ENCODE data around the gene LEMD3. TPM values are rescaled to one million over a fixed set of nuclear protein-coding genes. Genes with fewer than 3 reads are reported as not detected.

LEMD3 gene
- 10 to 100 TPM; 19.0 to 44.3 (median 26.8) TPM for polyA plus RNA-seq

- Mint-ChIP-seq H3K4me1 (peaks cover 10 to 40% of the 10 kb centered on the region in 2 donors), H3K27ac (peak within 1 kb of the TSS; percentile 97 to 100 (median 98)), H3K27me3 (ENCODE audit: low read depth in 3 of 3) (peaks cover 9 to 16% (median 12%) of the 10 kb centered on the region in 3 donors), H3K9me3 (no peaks in the 10 kb centered on the region), H3K4me3 (peak within 1 kb of the TSS; percentile 94 to 100 (median 99)), H3K36me3 (peaks cover 0 to 3% (median 0%) of the 10 kb centered on the region in 3 donors)
- DNase-seq = peak; percentile 89 to 91 (median 90)
Measured at GRCh38 chr12:65169320-65170208, at the start of gene LEMD3. Gene LEMD3 (plus strand): TSS chr12:65169583. CDS start chr12:65169597, 14 bp downstream.

- H3K9me3 Mint-ChIP-seq = no peaks in the 10 kb centered on the region
- peak within 1 kb of the TSS; percentile 8 to 65 (median 55) for H3K4me3 Mint-ChIP-seq
- peaks cover 7 to 11% of the 10 kb centered on the region in 2 donors for H3K4me1 Mint-ChIP-seq
- H3K27me3 Mint-ChIP-seq (ENCODE audit: low read depth in 3 of 3) = peaks cover 12 to 25% (median 19%) of the 10 kb centered on the region in 3 donors
- H3K27ac Mint-ChIP-seq = no peak within 1 kb of the TSS
- no peaks in the 10 kb centered on the region for H3K36me3 Mint-ChIP-seq
- DNase-seq = peak in 2 of 3 donors; percentile 4 to 6
Measured at GRCh38 chr12:65121049-65121955, 48.1 kb upstream of the LEMD3 start, which contains the start of gene WIF1. Gene WIF1 (minus strand): TSS chr12:65121305. CDS start chr12:65121191, 114 bp downstream.

GRCh38 chr12:65121956-65122469 is 47.4 kb upstream of the LEMD3 start:
- no peak overlapping the region for H3K27ac Mint-ChIP-seq
- peaks cover 12 to 23% (median 19%) of the 10 kb centered on the region in 3 donors for H3K27me3 Mint-ChIP-seq (ENCODE audit: low read depth in 3 of 3)
- DNase-seq = no peak
- peaks cover 7 to 11% of the 10 kb centered on the region in 2 donors for H3K4me1 Mint-ChIP-seq
- no peaks in the 10 kb centered on the region for H3K9me3 Mint-ChIP-seq
- H3K4me3 Mint-ChIP-seq = peak overlapping the region; percentile 6 to 59 (median 55)
- no peaks in the 10 kb centered on the region for H3K36me3 Mint-ChIP-seq

- no peak for DNase-seq
- H3K4me1 Mint-ChIP-seq = peaks cover 7 to 11% of the 10 kb centered on the region in 2 donors
- no peaks in the 10 kb centered on the region for H3K36me3 Mint-ChIP-seq
- no peak overlapping the region for H3K27ac Mint-ChIP-seq
- H3K27me3 Mint-ChIP-seq (ENCODE audit: low read depth in 3 of 3) = peaks cover 12 to 23% (median 19%) of the 10 kb centered on the region in 3 donors
- no peaks in the 10 kb centered on the region for H3K9me3 Mint-ChIP-seq
- no peak overlapping the region for H3K4me3 Mint-ChIP-seq
Measured at GRCh38 chr12:65122703-65123102, 46.7 kb upstream of the LEMD3 start.

GRCh38 chr12:65123435-65124063 is 45.8 kb upstream of the LEMD3 start:
- H3K27me3 Mint-ChIP-seq (ENCODE audit: low read depth in 3 of 3) = peaks cover 12 to 20% (median 19%) of the 10 kb centered on the region in 3 donors
- peak; percentile 5 to 19 (median 13) for DNase-seq
- H3K27ac Mint-ChIP-seq = no peak overlapping the region
- no peaks in the 10 kb centered on the region for H3K36me3 Mint-ChIP-seq
- peaks cover 7 to 11% of the 10 kb centered on the region in 2 donors for H3K4me1 Mint-ChIP-seq
- H3K9me3 Mint-ChIP-seq = no peaks in the 10 kb centered on the region
- no peak overlapping the region for H3K4me3 Mint-ChIP-seq

- H3K27ac Mint-ChIP-seq = no peak overlapping the region
Measured at GRCh38 chr12:65125247-65125646, 44.1 kb upstream of the LEMD3 start.

GRCh38 chr12:65125975-65126374 is 43.4 kb upstream of the LEMD3 start:
- Mint-ChIP-seq H3K36me3 (no peaks in the 10 kb centered on the region), H3K4me3 (no peak overlapping the region), H3K9me3 (no peaks in the 10 kb centered on the region), H3K27ac (no peak overlapping the region), H3K27me3 (ENCODE audit: low read depth in 3 of 3) (peaks cover 8 to 13% (median 12%) of the 10 kb centered on the region in 3 donors), H3K4me1 (peaks cover under 1 to 5% of the 10 kb centered on the region in 2 donors)
- no peak for DNase-seq

More at GRCh38 chr12:65125247-65125646, 44.1 kb upstream of the LEMD3 start:
- DNase-seq = no peak
- Mint-ChIP-seq H3K9me3 (no peaks in the 10 kb centered on the region), H3K36me3 (no peaks in the 10 kb centered on the region), H3K27me3 (ENCODE audit: low read depth in 3 of 3) (peaks cover 14 to 19% (median 16%) of the 10 kb centered on the region in 3 donors), H3K4me1 (peaks cover 7 to 11% of the 10 kb centered on the region in 2 donors), H3K4me3 (no peak overlapping the region)

- DNase-seq = peak in 2 of 3 donors; percentile 19 to 37
- no peak overlapping the region for H3K4me3 Mint-ChIP-seq
- peaks cover 0 to 2% of the 10 kb centered on the region in 2 donors for H3K4me1 Mint-ChIP-seq
- H3K27ac Mint-ChIP-seq = no peak overlapping the region
- H3K9me3 Mint-ChIP-seq = no peaks in the 10 kb centered on the region
- H3K36me3 Mint-ChIP-seq = no peaks in the 10 kb centered on the region
- H3K27me3 Mint-ChIP-seq (ENCODE audit: low read depth in 3 of 3) = peaks cover 8 to 13% (median 12%) of the 10 kb centered on the region in 3 donors
Measured at GRCh38 chr12:65126482-65126881, 42.9 kb upstream of the LEMD3 start.

- H3K36me3 Mint-ChIP-seq = peaks cover 0 to 4% (median 3%) of the 10 kb centered on the region in 3 donors
- H3K9me3 Mint-ChIP-seq = peaks cover 0 to 12% (median 5%) of the 10 kb centered on the region in 6 donors
- no peaks in the 10 kb centered on the region for H3K4me1 Mint-ChIP-seq
- no peak for DNase-seq
- no peak overlapping the region for H3K4me3 Mint-ChIP-seq
- H3K27ac Mint-ChIP-seq = no peak overlapping the region
- H3K27me3 Mint-ChIP-seq (ENCODE audit: low read depth in 3 of 3) = peaks cover 7 to 17% (median 14%) of the 10 kb centered on the region in 3 donors
Measured at GRCh38 chr12:65133879-65134278, 35.5 kb upstream of the LEMD3 start.

GRCh38 chr12:65139389-65139788 is 30.0 kb upstream of the LEMD3 start:
- Mint-ChIP-seq H3K4me1 (no peaks in the 10 kb centered on the region), H3K27me3 (ENCODE audit: low read depth in 3 of 3) (peaks cover 9 to 18% (median 15%) of the 10 kb centered on the region in 3 donors), H3K36me3 (peaks cover 0 to 4% (median 3%) of the 10 kb centered on the region in 3 donors), H3K27ac (no peak overlapping the region), H3K9me3 (peaks cover 0 to 12% (median 5%) of the 10 kb centered on the region in 6 donors), H3K4me3 (no peak overlapping the region)
- no peak for DNase-seq

GRCh38 chr12:65140738-65141137 is 28.6 kb upstream of the LEMD3 start:
- Mint-ChIP-seq H3K36me3 (peaks cover 0 to 4% (median 3%) of the 10 kb centered on the region in 3 donors), H3K4me1 (no peaks in the 10 kb centered on the region), H3K4me3 (no peak overlapping the region), H3K9me3 (peaks cover 0 to 6% (median 4%) of the 10 kb centered on the region in 6 donors), H3K27ac (no peak overlapping the region), H3K27me3 (ENCODE audit: low read depth in 3 of 3) (peaks cover 10 to 22% (median 12%) of the 10 kb centered on the region in 3 donors)
- DNase-seq = no peak

- Mint-ChIP-seq H3K4me3 (no peak overlapping the region), H3K27me3 (ENCODE audit: low read depth in 3 of 3) (peaks cover 0 to 20% (median 11%) of the 10 kb centered on the region in 3 donors), H3K9me3 (no peaks in the 10 kb centered on the region), H3K36me3 (no peaks in the 10 kb centered on the region), H3K27ac (no peak overlapping the region), H3K4me1 (no peaks in the 10 kb centered on the region)
- DNase-seq = no peak
Measured at GRCh38 chr12:65147312-65147905, 22.0 kb upstream of the LEMD3 start.

Measured in immature natural killer cell (primary cell).